Adipocyte (in vitro differentiated cells): ENCODE results near the gene SNAPC4.

Experiments
- DNase-seq: peaks from one replicate; pipeline ENCODE4 v3.0.0-alpha.2; 2015; ENCODE audit warnings: low read depth
- H3K27me3 ChIP-seq: replicated peaks from 2 replicates; pipeline ENCODE4 v1.7.0; 2013; ENCODE audit warnings: mild to moderate bottlenecking, low read length, moderate library complexity; ENCODE audit not compliant: control insufficient read depth, insufficient read depth
- H3K36me3 ChIP-seq: 2 replicates; pipeline ENCODE4 v1.7.0; 2013; ENCODE audit warnings: low read length, mild to moderate bottlenecking, moderate library complexity; ENCODE audit not compliant: control insufficient read depth, insufficient read depth, severe bottlenecking
- H3K4me1 ChIP-seq: 2 replicates; pipeline ENCODE4 v1.7.0; 2013; ENCODE audit warnings: mild to moderate bottlenecking, low read length, moderate library complexity; ENCODE audit not compliant: control insufficient read depth, insufficient read depth
- H3K4me3 ChIP-seq: 2 replicates; pipeline ENCODE4 v1.7.0; 2013; ENCODE audit warnings: mild to moderate bottlenecking, low read length, moderate library complexity
- H3K9ac ChIP-seq: 2 replicates; pipeline ENCODE4 v1.7.0; 2013; ENCODE audit warnings: mild to moderate bottlenecking, low read length, moderate library complexity
- H3K9me3 ChIP-seq: 2 replicates; pipeline ENCODE4 v1.7.0; 2013; ENCODE audit warnings: mild to moderate bottlenecking, low read length, moderate library complexity; ENCODE audit not compliant: control insufficient read depth

The SNAPC4 gene

DNA sequence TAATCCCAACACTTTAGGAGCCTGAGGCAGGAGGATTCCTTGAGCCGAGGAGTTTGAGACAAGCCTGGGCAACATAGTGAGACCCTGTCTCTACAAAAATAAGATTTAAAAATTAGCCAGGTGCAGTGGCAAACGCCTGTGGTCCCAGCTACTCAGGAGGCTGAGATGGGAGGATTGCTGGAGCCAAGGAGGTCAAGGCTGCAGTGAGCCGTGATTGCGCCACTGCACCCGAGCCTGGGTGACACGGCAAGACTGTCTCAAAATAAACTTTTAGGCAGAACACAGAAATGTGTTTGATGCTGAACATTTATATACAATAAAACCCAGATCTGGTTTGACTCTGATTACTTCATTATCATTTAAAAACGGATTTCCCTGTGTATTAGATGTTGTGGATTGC lies 5.5 kb upstream of the SNAPC4 start:
- H3K4me3 ChIP-seq = no peak overlapping the region
- H3K27me3 ChIP-seq = no peaks in the 10 kb centered on the region
- peaks cover 12% of the 10 kb centered on the region for H3K4me1 ChIP-seq
- no peak for DNase-seq
- peaks cover 55% of the 10 kb centered on the region for H3K36me3 ChIP-seq
- H3K9ac ChIP-seq = no peak overlapping the region
- H3K9me3 ChIP-seq = no peaks in the 10 kb centered on the region

- DNase-seq = no peak
- no peaks in the 10 kb centered on the region for H3K9me3 ChIP-seq
- H3K4me3 ChIP-seq = no peak overlapping the region
These were observed 4.8 kb upstream of the SNAPC4 start for GRCh38 chr9:136404801-136405136.

GRCh38 chr9:136403915-136404800 lies 4.2 kb upstream of the SNAPC4 start:
- Histone ChIP-seq H3K4me3 (no peak overlapping the region), H3K9ac (no peak overlapping the region), H3K27me3 (no peaks in the 10 kb centered on the region), H3K9me3 (no peaks in the 10 kb centered on the region), H3K4me1 (peaks cover 11% of the 10 kb centered on the region), H3K36me3 (peaks cover 55% of the 10 kb centered on the region)
- no peak for DNase-seq

More at GRCh38 chr9:136404801-136405136, 4.8 kb upstream of the SNAPC4 start:
- peaks cover 55% of the 10 kb centered on the region for H3K36me3 ChIP-seq
- H3K9ac ChIP-seq = no peak overlapping the region
- H3K27me3 ChIP-seq = no peaks in the 10 kb centered on the region
- peaks cover 15% of the 10 kb centered on the region for H3K4me1 ChIP-seq

GRCh38 chr9:136403538-136403914 lies 3.6 kb upstream of the SNAPC4 start:
- Histone ChIP-seq H3K9ac (no peak overlapping the region), H3K27me3 (no peaks in the 10 kb centered on the region), H3K36me3 (peaks cover 55% of the 10 kb centered on the region), H3K9me3 (no peaks in the 10 kb centered on the region), H3K4me3 (no peak overlapping the region), H3K4me1 (peaks cover 12% of the 10 kb centered on the region)
- DNase-seq = no peak

GRCh38 chr9:136402067-136402466 lies 2.1 kb upstream of the SNAPC4 start:
- Histone ChIP-seq H3K9ac (no peak overlapping the region), H3K4me1 (peaks cover 12% of the 10 kb centered on the region), H3K9me3 (no peaks in the 10 kb centered on the region), H3K4me3 (no peak overlapping the region), H3K36me3 (peaks cover 54% of the 10 kb centered on the region), H3K27me3 (no peaks in the 10 kb centered on the region)
- DNase-seq = no peak

DNA sequence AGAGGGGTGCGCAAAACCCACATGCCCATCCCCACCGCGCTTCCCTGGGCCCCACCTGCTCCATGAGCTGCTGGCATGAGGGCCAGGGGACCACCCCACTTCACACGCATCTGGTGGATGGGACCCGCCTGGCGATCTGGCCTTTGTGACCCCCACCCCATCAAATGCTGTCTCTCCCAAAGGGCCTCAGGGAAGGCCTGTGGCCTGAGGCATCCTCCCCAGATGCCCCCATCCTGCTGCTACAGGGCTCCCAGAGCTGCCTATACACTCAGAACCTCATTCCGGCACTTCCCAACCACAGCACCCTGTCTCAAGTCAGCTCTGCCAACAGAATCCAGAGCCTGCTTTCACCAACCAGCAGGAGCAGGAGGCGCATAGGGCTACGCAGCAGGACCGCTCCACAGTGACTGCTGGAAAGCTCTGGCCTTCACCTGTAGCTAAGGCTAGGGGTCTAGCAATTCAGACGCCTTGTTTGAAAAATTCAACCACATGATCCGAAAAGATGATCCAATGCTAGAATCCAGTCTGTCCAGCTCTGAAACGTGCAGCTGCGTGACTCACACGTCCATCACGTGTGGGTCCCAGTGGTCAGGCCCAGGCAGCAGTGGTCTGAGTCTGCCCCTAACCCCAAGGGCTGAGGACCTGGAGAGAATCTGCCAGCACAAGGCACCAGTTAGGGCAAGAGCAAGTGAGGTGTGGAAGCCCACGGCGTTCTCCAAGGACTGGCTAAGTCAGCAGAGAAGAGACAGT lies 1.4 kb upstream of the SNAPC4 start:
- H3K9ac ChIP-seq = peak overlapping the region; percentile 88
- H3K36me3 ChIP-seq = peaks cover 57% of the 10 kb centered on the region
- H3K4me3 ChIP-seq = no peak overlapping the region
- peaks cover 12% of the 10 kb centered on the region for H3K4me1 ChIP-seq
- H3K9me3 ChIP-seq = no peaks in the 10 kb centered on the region
- DNase-seq = no peak
- no peaks in the 10 kb centered on the region for H3K27me3 ChIP-seq

- peaks cover 20% of the 10 kb centered on the region for H3K4me1 ChIP-seq
- no peaks in the 10 kb centered on the region for H3K9me3 ChIP-seq
- H3K36me3 ChIP-seq = peaks cover 55% of the 10 kb centered on the region
- DNase-seq = peak; percentile 45
- H3K4me3 ChIP-seq = peak overlapping the region; percentile 82
- peak overlapping the region; percentile 88 for H3K9ac ChIP-seq
- H3K27me3 ChIP-seq = no peaks in the 10 kb centered on the region
These were observed 563 bp downstream of the SNAPC4 start for GRCh38 chr9:136399176-136400037.

DNA sequence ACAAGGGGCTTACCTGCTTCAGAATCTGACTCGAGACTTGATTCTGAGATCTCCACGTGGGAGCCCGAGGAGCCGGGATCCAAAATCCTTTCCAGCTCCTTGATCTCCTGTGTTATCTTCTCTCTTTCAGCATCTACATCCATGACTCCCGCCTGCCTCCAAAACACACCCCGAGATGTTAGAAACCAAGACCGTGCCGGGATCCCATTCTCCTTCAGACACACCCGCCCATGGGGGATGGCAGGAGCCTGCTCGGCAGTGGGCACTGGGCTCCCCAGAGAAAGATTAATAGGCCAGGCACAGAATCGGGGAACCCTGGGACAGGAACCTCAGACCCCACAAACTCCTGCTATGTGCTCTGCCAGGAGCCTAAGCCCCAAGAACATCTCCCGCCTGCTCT lies 1.7 kb downstream of the SNAPC4 start:
- H3K4me1 ChIP-seq = peaks cover 29% of the 10 kb centered on the region
- no peak for DNase-seq
- H3K4me3 ChIP-seq = no peak overlapping the region
- peaks cover 44% of the 10 kb centered on the region for H3K36me3 ChIP-seq
- H3K27me3 ChIP-seq = no peaks in the 10 kb centered on the region
- peak overlapping the region; percentile 88 for H3K9ac ChIP-seq
- H3K9me3 ChIP-seq = no peaks in the 10 kb centered on the region

DNA sequence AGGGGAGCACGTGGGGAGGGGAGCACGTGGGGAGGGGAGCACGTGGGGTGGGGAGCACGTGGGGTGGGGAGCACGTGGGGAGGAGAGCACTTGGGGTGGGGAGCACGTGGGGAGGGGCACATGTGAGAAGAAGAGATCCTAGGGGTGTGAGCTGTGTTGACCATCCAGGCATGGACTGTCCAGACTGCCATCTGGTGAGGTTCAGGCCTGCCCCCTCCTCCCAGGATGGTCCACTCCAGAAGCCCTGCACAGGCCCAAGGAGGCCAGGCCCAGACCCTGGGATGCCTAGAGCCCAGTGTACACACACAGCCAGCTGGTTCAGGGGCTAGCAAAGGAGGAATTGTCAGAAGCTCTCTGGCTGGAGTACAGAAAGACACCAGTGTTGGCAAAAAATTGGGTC lies 2.3 kb downstream of the SNAPC4 start:
- Histone ChIP-seq H3K4me1 (peaks cover 35% of the 10 kb centered on the region), H3K4me3 (no peak overlapping the region), H3K9me3 (no peaks in the 10 kb centered on the region), H3K9ac (no peak overlapping the region), H3K27me3 (no peaks in the 10 kb centered on the region), H3K36me3 (peaks cover 43% of the 10 kb centered on the region)
- no peak for DNase-seq

DNA sequence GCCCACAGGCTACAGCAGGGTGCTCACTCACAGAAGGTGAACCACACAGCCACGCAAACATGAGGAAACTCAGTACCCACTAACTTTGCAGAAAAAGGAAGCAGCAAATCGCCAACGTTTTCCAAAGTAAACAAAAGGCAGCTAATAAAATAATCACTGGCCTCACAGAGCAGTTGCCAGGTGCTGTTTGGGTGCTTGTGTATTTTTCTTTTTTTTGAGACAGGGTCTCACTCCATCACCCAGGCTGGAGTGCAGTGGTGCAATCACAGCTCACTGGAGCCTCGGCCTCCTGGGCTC lies 3.8 kb downstream of the SNAPC4 start:
- Histone ChIP-seq H3K36me3 (peaks cover 35% of the 10 kb centered on the region), H3K27me3 (no peaks in the 10 kb centered on the region), H3K9ac (no peak overlapping the region), H3K4me1 (peaks cover 50% of the 10 kb centered on the region), H3K4me3 (no peak overlapping the region), H3K9me3 (no peaks in the 10 kb centered on the region)
- DNase-seq = no peak
